GM12878 (cell line): Measurements from ENCODE around the gene MAMDC2. TPM values are rescaled to one million over a fixed set of nuclear protein-coding genes. Genes with fewer than 3 reads are reported as not detected.

Experiments
- ATAC-seq: fragments of 200-7000 bp; cut with Tn5 transposase; 3 replicates; pipeline ENCODE4 v1.9.1; 2020; ENCODE audit warnings: mild to moderate bottlenecking, moderate library complexity
- BruUV-seq: library from RNA; stranded (reverse); fragments of 400-500 nt; replicated peaks from 2 replicates; lab custom pipeline; 2021; lab: Mats Ljungman, UMichigan
- CTCF ChIA-PET: fragments of 300-600 bp; sonication (Branson Sonifier 250); formaldehyde crosslinking; extraction: SDS; loops from one replicate; lab custom pipeline; 2021; ENCODE audit warnings: inconsistent platforms; lab: Yijun Ruan, JAX
- POLR2A ChIA-PET: fragments of 350-600 bp; formaldehyde crosslinking; extraction: SDS; loops from one replicate; lab custom pipeline; 2021; ENCODE audit warnings: inconsistent platforms; lab: Charles Lee
- RAD21 ChIA-PET: fragments of 300-600 bp; sonication (Branson Sonifier 250); formaldehyde crosslinking; loops from one replicate; lab custom pipeline; 2023; ENCODE audit warnings: antibody characterized with exemption; ENCODE audit not compliant: unreplicated experiment; lab: Charles Lee
- SMC1A ChIA-PET: fragments of 300-600 bp; sonication (Branson Sonifier 250); formaldehyde crosslinking; loops from one replicate; lab custom pipeline; 2023; ENCODE audit not compliant: unreplicated experiment, uncharacterized antibody; lab: Charles Lee
- DNase-seq: peaks from one replicate; pipeline ENCODE4 v3.0.0-alpha.2; 2011; ENCODE audit warnings: low read depth, low spot score
- FAIRE-seq: peaks from 3 replicates; lab custom pipeline; 2011; peaks lifted over from hg19 to GRCh38; lab: Jason Lieb, UNC
- H2AFZ ChIP-seq: 2 replicates; pipeline ENCODE4 v1.6.0; 2011; ENCODE audit warnings: low read depth, low read length, control low read depth; ENCODE audit not compliant: control insufficient read depth
- H3K27ac ChIP-seq: 2 replicates; pipeline ENCODE4 v1.5.1; 2011; ENCODE audit warnings: control low read depth; ENCODE audit not compliant: control insufficient read depth, insufficient read depth
- H3K27me3 ChIP-seq, 2 experiments: replicated peaks in 1 of 2; 2 replicates each; pipeline versions ENCODE4 v1.6.0 to v1.6.1; 2011; ENCODE audit warnings: low read length in 1 of 2; ENCODE audit not compliant: control insufficient read depth in 2 of 2, insufficient read depth in 2 of 2
- H3K36me3 ChIP-seq, 2 experiments: 2 replicates each; pipeline ENCODE4 v1.5.1; 2011; ENCODE audit warnings: low read length in 1 of 2; ENCODE audit not compliant: control insufficient read depth in 2 of 2, insufficient read depth in 2 of 2
- H3K4me1 ChIP-seq: 2 replicates; pipeline ENCODE4 v1.6.1; 2011; ENCODE audit warnings: mild to moderate bottlenecking, low read length, moderate library complexity, mixed read lengths; ENCODE audit not compliant: control insufficient read depth, insufficient read depth
- H3K4me2 ChIP-seq: 2 replicates; pipeline ENCODE4 v1.6.0; 2011; ENCODE audit warnings: control low read depth; ENCODE audit not compliant: control insufficient read depth, insufficient read depth
- H3K4me3 ChIP-seq: fragments of 200-600 bp; sonication (generic); 2 replicates; pipeline ENCODE4 v1.5.1; 2016
- H3K79me2 ChIP-seq: 2 replicates; pipeline ENCODE4 v1.6.0; 2011; ENCODE audit warnings: low read length; ENCODE audit not compliant: control insufficient read depth, insufficient read depth
- H3K9ac ChIP-seq: 2 replicates; pipeline ENCODE4 v1.8.0; 2011; ENCODE audit warnings: low read length, control low read depth, mixed read lengths; ENCODE audit not compliant: control insufficient read depth, insufficient read depth
- H3K9me3 ChIP-seq: replicated peaks from 3 replicates; pipeline ENCODE4 v1.5.1; 2011; ENCODE audit warnings: mild to moderate bottlenecking, low read length; ENCODE audit not compliant: control insufficient read depth, insufficient read depth
- H4K20me1 ChIP-seq: 2 replicates; pipeline ENCODE4 v1.6.0; 2011; ENCODE audit not compliant: control insufficient read depth, insufficient read depth
- BACH1 ChIP-seq: fragments of 450-650 bp; IDR thresholded peaks from 2 replicates; pipeline ENCODE4 v1.6.1; 2017; ENCODE audit warnings: mild to moderate bottlenecking, borderline replicate concordance
- BCL11A ChIP-seq: IDR thresholded peaks from 2 replicates; pipeline ENCODE4 v1.6.1; 2011; ENCODE audit warnings: low read depth, low read length
- CUX1 ChIP-seq: IDR thresholded peaks from 2 replicates; pipeline ENCODE4 v1.6.1; 2012; ENCODE audit warnings: improper control_type of control experiment, low read depth, low read length; ENCODE audit not compliant: insufficient replicate concordance
- EGR1 ChIP-seq, 2 experiments: IDR thresholded peaks; 1 replicate in 1 of 2; 2 replicates in 1 of 2; pipeline ENCODE4 v1.6.1; 2011 to 2012; ENCODE audit warnings: low read depth in 2 of 2, low read length in 2 of 2, borderline replicate concordance in 1 of 2, mild to moderate bottlenecking in 1 of 2, moderate library complexity in 1 of 2
- ESRRA ChIP-seq: IDR thresholded peaks from 2 replicates; pipeline ENCODE4 v1.6.1; 2012; ENCODE audit warnings: mild to moderate bottlenecking, low read length, improper control_type of control experiment
- KDM1A ChIP-seq: fragments of 200-600 bp; sonication (generic); IDR thresholded peaks from 2 replicates; pipeline ENCODE4 v1.6.1; 2016; ENCODE audit warnings: borderline replicate concordance
- KLF5 ChIP-seq: fragments of 450-650 bp; IDR thresholded peaks from 2 replicates; pipeline ENCODE4 v1.6.1; 2014; ENCODE audit warnings: mild to moderate bottlenecking; ENCODE audit not compliant: partially characterized antibody
- NFYB ChIP-seq: IDR thresholded peaks from 2 replicates; pipeline ENCODE4 v1.6.1; 2011; ENCODE audit warnings: low read depth, mild to moderate bottlenecking, low read length, improper control_type of control experiment, moderate library complexity; ENCODE audit not compliant: insufficient read depth
- RCOR1 ChIP-seq: conservative IDR thresholded peaks from 2 replicates; pipeline ENCODE4 v1.6.1; 2012; ENCODE audit warnings: low read depth, low read length, improper control_type of control experiment
- STAT1 ChIP-seq: fragments of 450-650 bp; conservative IDR thresholded peaks from 2 replicates; pipeline ENCODE4 v1.6.1; 2014; ENCODE audit warnings: antibody characterized with exemption, mild to moderate bottlenecking
- STAT3 ChIP-seq: IDR thresholded peaks from 2 replicates; pipeline ENCODE4 v1.6.1; 2011; ENCODE audit warnings: low read depth, low read length, improper control_type of control experiment
- ZSCAN29 ChIP-seq: fragments of 450-650 bp; IDR thresholded peaks from 2 replicates; pipeline ENCODE4 v1.6.1; 2017; ENCODE audit warnings: mild to moderate bottlenecking, moderate library complexity
- WGBS: methylation state at CpG from one replicate; pipeline ENCODE4 v1.1.6; 2016; ENCODE audit warnings: low lambda C conversion rate; ENCODE audit not compliant: insufficient replicate concordance, insufficient coverage; ENCODE audit errors: missing lambda C conversion rate; 5-methylcytosine and 5-hydroxymethylcytosine counted together
- in situ Hi-C: fragments of 300-500 bp; cut with MboI; formaldehyde crosslinking; loops from 9 replicates; pipeline ENCODE4 v1.14.3; 2018; ENCODE audit warnings: mixed read lengths
- intact Hi-C: fragments of 100-400 bp; cut with micrococcal nuclease; formaldehyde crosslinking; loops from one replicate; pipeline ENCODE4 v1.14.2; 2022; ENCODE audit not compliant: unreplicated experiment
- polyA plus RNA-seq, 11 experiments: library from polyadenylated mRNA; depleted of rRNA in 4 of 11; unstranded in 6 of 11; stranded (reverse) in 5 of 11; fragments of >200 nt; fragmentation: Nextera tagmentation in 4 of 11; fragmentation: Illumina TruSeq in 1 of 11; extraction: Ambion mirVana in 4 of 11; extraction: Trizol in 1 of 11; gene quantifications; 1 replicate in 1 of 11; 2 replicates in 10 of 11; pipeline versions ENCODE4 v1.2.1 to v1.2.3, GENCODE V29; 2011 to 2016; ENCODE audit warnings: inconsistent platforms in 2 of 11, missing spikeins in 2 of 11, low read depth in 1 of 11
- total RNA-seq, 4 experiments: library from RNA; depleted of rRNA in 3 of 4; stranded (reverse); fragments of >200 nt in 3 of 4; fragmentation: Illumina TruSeq in 1 of 4; extraction: Trizol in 1 of 4; gene quantifications; 2 replicates each; pipeline versions ENCODE4 v1.2.1 to v1.2.3, GENCODE V29; 2013 to 2021
- TF ChIP-seq, protein P1 (sequence below): IDR thresholded peaks from 2 replicates; pipeline ENCODE4 v1.6.1; 2012; ENCODE audit warnings: low read depth, low read length, improper control_type of control experiment
- TF ChIP-seq, protein P2 (sequence below): IDR thresholded peaks from 2 replicates; pipeline ENCODE4 v1.6.1; 2012; ENCODE audit warnings: low read length, inconsistent platforms

MAMDC2 gene
- total and polyA plus RNA-seq, 10 of the 15 experiments (the other 5 are each of a cell fraction or from before 2014, with no cell fraction given) = 0.01 to 0.09 TPM; not detected in 8

GRCh38 chr9:70125621-70126263 is 82.1 kb downstream of the MAMDC2 start:
- no peak for ATAC-seq
- Histone ChIP-seq H4K20me1 (no peaks in the 10 kb centered on the region), H3K4me1 (no peaks in the 10 kb centered on the region), H2AFZ (no peak overlapping the region)
- POLR2A ChIA-PET = no interaction called here
- TF ChIP-seq BCL11A (no peak), EGR1 (IDR thresholded peaks at IDR 0.05; ENCODE audit: borderline replicate concordance in 1 of 2, low read depth in 2 of 2, low read length in 2 of 2) (no peak), KDM1A (no peak), ESRRA (no peak), KLF5 (no peak), BACH1 (no peak), STAT3 (no peak), CUX1 (no peak), ZSCAN29 (no peak), STAT1 (no peak), NFYB (no peak), RCOR1 (no peak)
- TF ChIP-seq, protein P1, sequence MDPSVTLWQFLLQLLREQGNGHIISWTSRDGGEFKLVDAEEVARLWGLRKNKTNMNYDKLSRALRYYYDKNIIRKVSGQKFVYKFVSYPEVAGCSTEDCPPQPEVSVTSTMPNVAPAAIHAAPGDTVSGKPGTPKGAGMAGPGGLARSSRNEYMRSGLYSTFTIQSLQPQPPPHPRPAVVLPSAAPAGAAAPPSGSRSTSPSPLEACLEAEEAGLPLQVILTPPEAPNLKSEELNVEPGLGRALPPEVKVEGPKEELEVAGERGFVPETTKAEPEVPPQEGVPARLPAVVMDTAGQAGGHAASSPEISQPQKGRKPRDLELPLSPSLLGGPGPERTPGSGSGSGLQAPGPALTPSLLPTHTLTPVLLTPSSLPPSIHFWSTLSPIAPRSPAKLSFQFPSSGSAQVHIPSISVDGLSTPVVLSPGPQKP = no peak
- TF ChIP-seq, protein P2, sequence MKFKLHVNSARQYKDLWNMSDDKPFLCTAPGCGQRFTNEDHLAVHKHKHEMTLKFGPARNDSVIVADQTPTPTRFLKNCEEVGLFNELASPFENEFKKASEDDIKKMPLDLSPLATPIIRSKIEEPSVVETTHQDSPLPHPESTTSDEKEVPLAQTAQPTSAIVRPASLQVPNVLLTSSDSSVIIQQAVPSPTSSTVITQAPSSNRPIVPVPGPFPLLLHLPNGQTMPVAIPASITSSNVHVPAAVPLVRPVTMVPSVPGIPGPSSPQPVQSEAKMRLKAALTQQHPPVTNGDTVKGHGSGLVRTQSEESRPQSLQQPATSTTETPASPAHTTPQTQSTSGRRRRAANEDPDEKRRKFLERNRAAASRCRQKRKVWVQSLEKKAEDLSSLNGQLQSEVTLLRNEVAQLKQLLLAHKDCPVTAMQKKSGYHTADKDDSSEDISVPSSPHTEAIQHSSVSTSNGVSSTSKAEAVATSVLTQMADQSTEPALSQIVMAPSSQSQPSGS = no peak
- TF ChIP-seq, all 136 proteins: peak for 0
- in situ Hi-C loops (no loop called here), intact Hi-C loops (no loop called here)
- no peak overlapping the region for H3K4me2 ChIP-seq
- DNase-seq (no peak), FAIRE-seq (no peak)
- no peaks in the 10 kb centered on the region for H3K36me3 ChIP-seq
- WGBS = 0% methylated on average over 4 of the region's 4 CpGs
- H3K9ac ChIP-seq = no peak overlapping the region
- H3K79me2 ChIP-seq = no peaks in the 10 kb centered on the region
- H3K4me3 ChIP-seq = no peak overlapping the region
- no peak overlapping the region for H3K27ac ChIP-seq
- H3K9me3 ChIP-seq = no peaks in the 10 kb centered on the region
- RAD21 ChIA-PET = no interaction called here
- CTCF ChIA-PET = interaction anchor here (11.7 kb wide), 1 partner anchor 14 kb away, joined by 95 read pairs; no protein-coding TSS in a partner anchor
- SMC1A ChIA-PET = interaction anchor here (1.7 kb wide), 1 partner anchor 12 kb away, joined by 6 read pairs; no protein-coding TSS in a partner anchor
- H3K27me3 ChIP-seq = peaks cover 0 to 1% of the 10 kb centered on the region in 2 experiments; a peak in 1 of 4 replicates
- BruUV-seq = no TSS peak
